ENCODE measurements around the gene LAMTOR5.

DNA sequence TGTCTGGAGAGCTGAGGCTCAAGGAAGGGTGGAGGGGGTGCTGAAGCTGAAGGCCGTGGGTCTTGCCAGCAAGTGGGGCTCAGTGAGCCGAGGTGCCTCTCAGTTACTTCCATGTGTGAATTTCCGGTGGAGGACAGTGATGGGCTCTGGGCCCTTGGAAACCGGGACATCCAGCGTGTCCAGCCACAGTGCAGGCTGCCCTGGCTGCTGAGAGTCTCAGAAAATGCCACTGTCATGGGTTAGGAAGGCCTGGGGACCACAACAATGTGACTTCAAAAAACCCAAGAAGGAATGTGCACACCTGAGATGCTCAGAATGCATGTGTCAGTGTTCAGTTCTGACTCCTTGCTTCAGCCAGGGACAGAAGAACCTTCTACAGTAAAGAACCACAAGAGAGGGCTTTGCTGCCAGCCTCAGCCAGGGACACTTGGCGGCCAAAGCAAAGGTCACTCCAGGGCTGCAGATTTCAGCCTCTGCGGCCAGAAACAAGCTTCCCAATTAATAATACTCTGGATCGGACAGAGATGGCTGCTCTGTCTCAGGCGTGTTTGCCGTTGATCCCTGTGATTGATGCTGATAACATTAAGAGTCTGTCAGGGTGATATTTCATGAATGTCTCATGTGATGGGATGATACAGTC lies 12.6 kb upstream of the LAMTOR5 start:
- TF ChIP-seq, protein P1, sequence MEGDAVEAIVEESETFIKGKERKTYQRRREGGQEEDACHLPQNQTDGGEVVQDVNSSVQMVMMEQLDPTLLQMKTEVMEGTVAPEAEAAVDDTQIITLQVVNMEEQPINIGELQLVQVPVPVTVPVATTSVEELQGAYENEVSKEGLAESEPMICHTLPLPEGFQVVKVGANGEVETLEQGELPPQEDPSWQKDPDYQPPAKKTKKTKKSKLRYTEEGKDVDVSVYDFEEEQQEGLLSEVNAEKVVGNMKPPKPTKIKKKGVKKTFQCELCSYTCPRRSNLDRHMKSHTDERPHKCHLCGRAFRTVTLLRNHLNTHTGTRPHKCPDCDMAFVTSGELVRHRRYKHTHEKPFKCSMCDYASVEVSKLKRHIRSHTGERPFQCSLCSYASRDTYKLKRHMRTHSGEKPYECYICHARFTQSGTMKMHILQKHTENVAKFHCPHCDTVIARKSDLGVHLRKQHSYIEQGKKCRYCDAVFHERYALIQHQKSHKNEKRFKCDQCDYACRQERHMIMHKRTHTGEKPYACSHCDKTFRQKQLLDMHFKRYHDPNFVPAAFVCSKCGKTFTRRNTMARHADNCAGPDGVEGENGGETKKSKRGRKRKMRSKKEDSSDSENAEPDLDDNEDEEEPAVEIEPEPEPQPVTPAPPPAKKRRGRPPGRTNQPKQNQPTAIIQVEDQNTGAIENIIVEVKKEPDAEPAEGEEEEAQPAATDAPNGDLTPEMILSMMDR (IDR thresholded peaks at IDR 0.05; ENCODE audit: low read depth, low read length) = no peak
- TF ChIP-seq EZH2phosphoT487 (IDR thresholded peaks at IDR 0.05; ENCODE audit: low read depth) = no peak
